ENCODE results near the gene CBLN2.

Gene CBLN2

GRCh38 chr18:72544092-72544886 lies at the start of gene CBLN2:
CBLN2 (minus strand) TSS chr18:72544342; CDS start chr18:72542160, 2,182 bp downstream.
- no peak for DNase-seq

DNA sequence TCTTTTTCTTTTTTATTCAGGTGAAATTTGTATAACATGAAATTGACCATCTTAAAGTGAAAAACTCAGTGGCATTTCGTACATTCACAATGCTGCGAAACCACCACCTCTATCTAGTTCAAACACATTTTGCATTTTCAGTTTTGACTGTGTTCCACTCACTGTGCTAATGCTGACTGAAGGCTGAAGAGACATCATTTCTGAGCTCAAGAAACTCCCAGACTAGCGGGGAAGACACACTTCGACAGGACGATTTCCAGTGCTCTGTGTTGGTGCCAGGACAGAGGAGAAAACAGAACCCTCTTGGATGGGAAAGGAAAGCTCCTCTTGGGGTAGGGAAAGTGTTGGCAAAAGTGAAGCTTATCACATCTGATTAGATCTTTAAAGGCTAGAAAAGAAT lies 44.2 kb upstream of the CBLN2 start:
- no peak for DNase-seq

GRCh38 chr18:72584787-72585186 lies 40.6 kb upstream of the CBLN2 start:
- no peak for DNase-seq

DNA sequence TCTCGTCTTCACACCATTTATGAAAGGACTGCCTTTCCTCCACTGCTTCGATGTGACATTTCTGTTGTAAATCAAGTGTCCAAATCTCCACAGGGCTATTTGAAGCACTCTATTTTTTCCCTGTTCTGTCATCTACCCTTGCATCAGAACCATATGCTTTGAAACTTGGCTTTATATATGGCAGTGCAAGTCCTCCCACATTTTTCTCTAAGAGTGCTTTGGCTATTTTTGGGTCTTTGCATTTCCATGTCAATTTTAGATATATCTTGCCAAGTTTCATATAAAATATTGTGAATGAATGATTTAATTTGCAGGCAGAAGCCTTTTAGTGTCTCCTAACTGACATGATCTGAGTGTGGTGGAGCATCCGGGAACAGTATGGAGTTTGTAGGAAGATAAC lies 37.8 kb upstream of the CBLN2 start:
- DNase-seq, result no peak

- no peak for DNase-seq
Measured at GRCh38 chr18:72572896-72573295, 28.8 kb upstream of the CBLN2 start.

DNA sequence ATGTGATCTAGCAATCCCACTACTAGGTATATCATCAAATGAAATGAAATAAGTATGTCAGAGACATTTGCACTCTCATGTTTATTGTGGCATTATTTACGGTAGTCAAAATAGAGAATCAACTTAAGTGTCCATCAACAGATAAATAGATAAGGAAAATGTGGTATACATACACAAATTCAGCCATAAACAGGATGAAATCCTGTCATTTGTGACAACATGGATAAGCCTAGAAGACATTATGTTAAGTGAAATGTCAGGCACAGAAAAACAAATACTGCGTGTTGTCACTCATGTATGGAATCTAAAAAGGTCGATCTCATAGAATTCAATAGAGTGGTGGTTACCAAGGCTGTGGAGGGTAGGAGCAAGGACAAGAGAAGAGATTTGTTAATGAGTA lies 22.1 kb upstream of the CBLN2 start:
- no peak for DNase-seq

DNA sequence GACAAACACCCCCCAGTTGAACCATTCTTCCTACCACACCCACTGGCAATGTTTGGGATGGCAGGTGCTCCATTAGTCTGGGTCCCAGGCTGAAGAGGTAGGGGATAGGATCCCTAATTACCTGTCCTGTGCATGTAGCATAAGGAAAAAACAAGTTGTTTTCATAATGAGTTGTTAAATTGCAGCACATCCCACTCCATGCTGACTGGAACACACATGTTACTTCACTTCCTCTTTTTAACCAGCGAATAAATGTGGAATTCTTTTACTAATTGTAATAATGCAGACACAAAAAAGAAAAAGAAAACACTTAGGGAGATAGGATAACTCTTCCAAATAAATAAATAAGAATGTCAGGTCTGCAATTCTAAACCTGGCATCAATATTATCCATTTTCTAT lies 11.8 kb upstream of the CBLN2 start:
- no peak for DNase-seq

DNA sequence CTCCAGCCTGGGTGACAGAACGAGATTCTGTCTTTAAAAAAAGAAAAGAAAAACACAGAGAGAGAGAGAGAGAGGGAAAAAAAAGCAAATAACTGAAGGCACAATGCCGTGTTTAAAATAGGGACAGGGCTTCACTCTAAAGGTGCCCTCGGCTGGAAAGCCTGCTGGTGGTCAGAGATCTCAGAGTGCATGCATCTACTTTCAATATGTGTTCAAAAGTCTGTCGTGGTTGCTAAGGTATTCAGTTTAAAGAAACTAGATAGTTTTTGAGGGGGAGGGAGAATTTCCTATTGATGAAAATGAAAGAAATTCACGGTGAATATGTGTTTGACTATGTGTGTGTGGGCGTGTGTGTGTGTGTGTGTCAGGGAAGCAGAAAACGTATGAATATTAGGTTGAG lies 11.0 kb upstream of the CBLN2 start:
- no peak for DNase-seq

DNA sequence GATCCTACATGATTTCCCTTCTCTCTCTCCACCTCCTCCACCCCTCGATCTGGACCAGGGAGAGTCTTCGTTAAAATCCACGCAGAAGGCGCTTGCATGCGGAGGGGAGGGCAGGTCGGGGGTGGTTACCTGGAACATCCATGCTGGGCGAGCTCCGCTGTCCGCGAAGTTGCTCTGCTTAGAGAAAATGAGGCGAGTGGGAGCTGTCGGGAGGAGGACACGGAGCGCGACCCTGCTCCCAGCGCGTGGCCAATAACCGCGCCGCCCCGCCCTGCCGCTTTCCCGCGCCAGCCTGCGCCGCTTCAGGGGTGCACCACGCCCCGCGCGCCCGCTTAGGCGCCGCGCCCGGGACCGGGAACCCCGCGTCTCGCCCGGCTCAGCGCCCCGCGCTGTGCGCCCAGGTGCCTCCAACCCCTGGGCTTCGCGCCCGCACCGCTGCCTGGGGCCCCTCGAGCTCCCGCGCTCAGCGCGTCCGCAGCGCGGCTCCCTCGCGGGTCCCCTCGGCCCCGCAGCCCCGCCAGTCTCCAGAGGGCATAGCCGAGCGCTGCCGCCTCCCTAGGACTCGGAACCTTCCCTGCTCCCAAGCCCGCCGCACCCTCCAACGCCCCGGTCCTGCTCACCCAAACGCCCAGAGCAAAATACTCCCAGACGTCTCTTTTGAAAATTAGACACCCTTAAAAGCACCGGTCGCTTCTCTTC lies 636 bp downstream of the CBLN2 start:
- DNase-seq, result no peak

DNA sequence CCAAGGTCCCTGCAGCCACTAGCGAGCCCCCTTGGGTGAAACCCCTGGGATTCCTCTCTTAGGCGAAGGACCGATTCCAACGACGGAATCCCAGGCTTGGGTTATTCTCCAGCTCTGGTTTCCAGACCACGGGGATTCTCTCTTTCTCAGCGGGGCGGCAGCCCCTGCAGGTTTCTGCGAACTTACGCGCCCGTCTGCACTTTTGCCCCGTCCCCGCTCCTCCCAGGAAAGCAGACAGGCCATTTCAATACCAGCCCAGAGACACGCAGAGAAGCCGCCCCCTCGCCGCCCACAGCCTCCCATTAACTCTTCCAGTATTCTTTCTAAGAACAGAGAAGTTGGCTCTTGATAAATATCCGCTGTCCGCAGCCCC lies 1.2 kb downstream of the CBLN2 start:
- DNase-seq, result no peak

DNA sequence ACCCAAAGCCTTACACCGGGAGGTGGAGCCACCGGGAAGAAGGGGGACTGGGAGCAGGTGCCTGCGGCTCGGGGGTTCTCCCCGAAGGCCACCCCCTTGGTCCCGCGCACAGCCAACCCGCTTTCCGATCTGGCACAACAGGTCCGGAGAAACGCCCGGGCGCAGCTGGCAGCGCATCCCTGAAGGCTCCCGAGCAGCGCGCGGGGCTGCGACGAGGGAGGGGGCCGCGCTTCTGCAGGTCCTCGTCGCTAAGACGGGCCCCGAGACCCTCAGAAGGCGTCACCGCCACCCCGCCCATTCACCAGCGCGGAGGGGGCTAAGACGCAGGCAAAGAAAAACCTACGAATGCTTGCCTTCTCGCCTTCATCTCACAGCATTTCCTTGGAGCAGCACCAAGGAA lies 1.8 kb downstream of the CBLN2 start:
- DNase-seq, result no peak

DNA sequence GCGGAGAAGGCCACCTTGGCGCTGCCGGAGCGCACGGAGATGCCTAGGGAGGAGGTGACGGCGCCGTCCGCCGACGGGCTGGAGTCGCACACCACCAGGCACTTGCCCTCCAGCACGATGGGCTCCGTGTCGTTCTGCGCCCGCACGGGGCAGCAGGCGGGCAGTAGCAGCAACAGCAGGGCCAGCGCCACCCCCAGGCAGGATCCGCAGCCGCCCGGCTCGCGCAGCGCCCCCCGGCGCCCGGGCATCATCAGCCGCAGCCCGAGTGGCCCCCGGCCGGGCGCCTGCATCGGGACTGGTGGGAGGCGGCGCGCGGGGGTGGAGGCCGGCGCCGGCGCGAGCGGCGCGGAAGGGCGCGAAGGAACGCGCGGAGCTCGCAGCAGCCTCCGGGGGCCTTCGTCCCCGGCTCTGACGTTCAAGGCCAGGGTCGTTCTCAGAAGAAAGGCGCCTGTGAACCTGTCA lies 2.2 kb downstream of the CBLN2 start:
- DNase-seq, result no peak

DNA sequence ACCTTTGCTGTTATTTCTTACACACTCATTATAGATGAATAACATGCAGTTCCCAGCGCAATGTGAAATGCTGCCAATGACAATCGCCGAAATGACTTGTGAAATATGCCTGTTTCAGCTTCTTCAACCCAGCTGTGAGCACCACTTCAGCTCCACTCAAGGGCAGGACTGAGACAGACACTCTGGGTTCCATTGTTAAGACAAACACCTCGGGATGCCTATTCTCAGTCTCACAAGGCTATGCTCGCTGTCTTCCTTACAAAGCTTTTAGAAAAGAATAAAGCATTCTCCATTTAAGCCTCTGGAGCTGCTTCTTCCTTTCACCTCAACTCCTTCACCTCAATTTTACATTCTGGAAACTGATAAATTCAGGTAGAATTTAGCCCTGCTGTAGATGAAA lies 4.2 kb downstream of the CBLN2 start:
- DNase-seq, result no peak

DNA sequence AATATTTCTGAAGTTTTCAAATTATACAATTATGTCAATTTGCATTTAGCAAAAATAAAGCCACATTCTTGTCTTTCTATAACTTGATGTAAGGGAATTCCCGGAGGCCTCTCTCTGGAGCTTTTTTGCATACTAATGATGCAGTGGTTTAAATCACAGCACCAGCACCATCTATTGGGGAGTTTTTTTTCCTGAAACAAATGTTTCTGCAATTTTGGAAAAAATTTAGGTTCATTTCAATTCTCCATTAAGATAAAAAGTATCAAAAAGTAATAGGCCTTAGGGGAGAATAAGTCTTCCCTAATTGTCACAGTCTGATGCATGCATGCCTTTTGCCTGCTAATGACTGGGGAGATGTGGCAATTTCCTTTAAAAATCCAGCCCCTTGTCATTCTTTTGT lies 13.5 kb downstream of the CBLN2 start:
- DNase-seq, result no peak

GRCh38 chr18:72504866-72505265 lies 39.3 kb downstream of the CBLN2 start:
- DNase-seq, result no peak

- no peak for DNase-seq
Measured at GRCh38 chr18:72502671-72503431, 41.3 kb downstream of the CBLN2 start.

- no peak for DNase-seq
Measured at GRCh38 chr18:72492497-72492896, 51.6 kb downstream of the CBLN2 start.

Measured in CD4-positive, alpha-beta T cell treated with Interleukin-1 beta for 1 hour (primary cell).